ENCODE data around the gene MPIG6B.

Gene MPIG6B

DNA sequence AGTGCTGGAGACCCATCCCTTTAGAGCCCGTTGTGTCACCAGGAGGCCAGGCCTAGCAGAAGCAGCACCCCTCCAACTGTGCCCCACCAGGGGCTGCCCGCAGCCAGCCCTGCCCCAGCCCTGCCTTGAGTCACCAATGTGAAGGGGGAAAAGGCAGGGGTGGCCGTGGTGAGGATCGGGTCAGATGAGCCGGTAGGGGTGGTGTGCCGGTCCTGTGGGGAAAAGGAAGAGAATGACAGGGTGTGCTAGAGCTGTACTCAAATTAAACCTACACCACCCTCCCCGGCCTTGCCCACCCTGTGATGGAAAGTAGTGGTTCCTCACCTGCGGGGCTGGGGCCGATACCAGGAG is 42.4 kb downstream of the MPIG6B start:
- DNase-seq (ENCODE audit: low read depth in 4 of 4, low spot score in 1 of 4) = no peak

DNA sequence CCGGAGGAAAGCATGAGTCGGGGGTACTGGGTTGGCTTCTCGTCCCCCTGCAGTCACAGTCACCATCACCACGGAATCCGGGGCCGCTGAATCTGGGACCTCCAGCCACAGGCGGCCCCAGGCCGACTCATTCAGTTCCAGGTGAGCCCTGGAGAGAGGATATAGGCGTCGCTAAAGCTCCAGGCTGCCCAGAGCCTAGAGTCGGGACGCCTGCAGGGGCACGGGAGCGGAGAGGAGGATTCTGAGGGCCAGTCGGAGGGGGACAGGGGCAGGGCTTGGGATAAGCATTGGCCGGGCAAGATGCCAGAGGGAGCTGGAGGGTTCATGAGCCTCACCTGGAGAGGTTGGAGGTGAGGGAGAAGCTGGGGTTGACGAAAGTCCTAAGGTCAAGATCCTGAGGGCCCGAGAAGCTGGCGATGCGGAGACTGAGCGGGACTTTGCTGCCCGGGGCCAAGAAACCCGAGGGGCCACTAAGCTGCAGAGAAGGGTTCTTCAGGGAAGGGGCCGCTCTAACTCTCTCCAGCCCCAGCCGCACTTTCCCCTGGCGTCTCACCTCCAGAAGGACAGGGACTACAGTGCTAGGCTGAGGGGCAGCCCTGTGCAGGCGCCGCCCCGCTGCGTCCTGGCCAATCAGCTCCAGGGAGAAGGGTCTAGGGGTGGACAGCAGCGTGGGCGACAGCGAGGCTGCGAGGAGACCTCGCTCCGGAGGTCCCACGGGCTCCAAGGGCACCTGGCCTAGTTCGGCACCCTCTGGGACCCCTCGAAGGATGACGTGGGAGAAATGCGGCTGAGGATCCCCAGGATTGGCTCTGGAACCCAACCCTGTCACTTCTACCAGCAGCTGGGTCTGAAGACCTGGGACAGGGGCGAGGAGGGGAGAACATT is 43.0 kb downstream of the MPIG6B start:
- DNase-seq (ENCODE audit: low read depth in 4 of 4, low spot score in 1 of 4) = no peak

DNA sequence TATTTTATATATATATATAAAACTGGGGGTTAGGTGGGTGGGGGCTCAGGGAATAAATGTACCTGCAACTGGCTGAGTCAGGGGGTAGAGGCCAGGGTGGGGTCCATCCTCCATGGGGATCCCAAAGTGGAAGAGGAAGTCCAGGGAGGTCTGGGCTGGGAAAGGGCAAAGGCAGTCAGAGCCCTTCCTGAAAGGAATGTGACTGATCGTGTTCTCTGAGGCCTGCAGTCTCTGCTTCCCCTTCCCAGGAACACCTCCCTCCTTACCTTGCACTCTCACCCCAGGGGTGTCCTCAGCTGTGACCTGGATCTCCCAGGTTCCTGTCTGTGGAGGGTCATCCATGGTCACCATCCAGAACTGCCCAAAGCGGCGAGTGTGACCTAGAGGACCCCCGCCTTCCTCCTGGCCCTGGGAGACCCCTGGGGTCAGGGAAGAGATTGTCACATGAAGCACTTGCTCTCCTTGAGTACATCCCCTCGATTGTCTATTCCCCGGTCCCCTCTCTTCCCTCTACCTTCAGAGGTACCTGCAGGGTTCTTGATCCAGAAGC is 44.0 kb downstream of the MPIG6B start:
- no peak for DNase-seq (ENCODE audit: low read depth in 4 of 4, low spot score in 1 of 4)

DNA sequence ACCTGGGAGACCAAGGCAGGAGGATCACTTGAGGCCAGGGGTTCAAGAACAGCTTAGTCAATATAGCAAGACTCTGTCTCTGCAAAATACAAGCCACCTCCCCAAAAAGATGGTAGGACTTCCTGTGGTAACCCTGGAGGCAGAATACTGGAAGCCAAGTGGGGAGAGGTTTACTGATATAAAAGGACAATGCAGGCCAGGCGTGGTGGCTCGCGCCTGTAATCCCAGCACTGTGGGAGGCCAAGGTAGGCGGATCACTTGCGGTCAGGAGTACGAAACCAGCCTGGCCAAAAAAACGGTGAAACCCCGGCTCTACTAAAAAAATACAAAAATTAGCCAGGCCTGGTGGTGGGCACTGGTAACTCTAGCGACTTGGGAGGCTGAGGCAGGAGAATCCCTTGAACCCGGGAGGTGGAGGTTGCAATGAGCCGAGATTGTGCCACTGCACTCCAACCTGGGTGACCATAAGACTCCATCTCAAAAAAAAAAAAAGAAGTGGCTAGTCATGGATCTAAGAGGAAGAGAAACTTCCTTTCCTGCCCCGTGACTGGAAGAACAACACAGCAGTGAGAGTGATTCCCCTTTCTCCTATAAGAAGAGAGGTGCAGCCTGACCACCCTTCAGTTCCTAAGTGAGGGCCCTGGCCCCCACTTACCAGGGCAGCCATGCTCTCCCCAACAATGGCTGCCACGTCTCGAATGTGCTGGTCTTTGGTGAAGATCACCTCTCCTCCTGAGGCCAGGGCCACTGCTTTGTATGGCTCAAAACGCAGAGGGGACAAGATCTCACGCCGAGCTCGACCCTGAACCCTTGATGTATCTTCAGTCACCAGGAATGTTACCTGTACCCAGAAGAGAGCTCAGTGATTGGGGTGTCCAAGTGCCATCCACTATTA is 45.4 kb downstream of the MPIG6B start:
- DNase-seq (ENCODE audit: low read depth in 4 of 4, low spot score in 1 of 4) = no peak

DNA sequence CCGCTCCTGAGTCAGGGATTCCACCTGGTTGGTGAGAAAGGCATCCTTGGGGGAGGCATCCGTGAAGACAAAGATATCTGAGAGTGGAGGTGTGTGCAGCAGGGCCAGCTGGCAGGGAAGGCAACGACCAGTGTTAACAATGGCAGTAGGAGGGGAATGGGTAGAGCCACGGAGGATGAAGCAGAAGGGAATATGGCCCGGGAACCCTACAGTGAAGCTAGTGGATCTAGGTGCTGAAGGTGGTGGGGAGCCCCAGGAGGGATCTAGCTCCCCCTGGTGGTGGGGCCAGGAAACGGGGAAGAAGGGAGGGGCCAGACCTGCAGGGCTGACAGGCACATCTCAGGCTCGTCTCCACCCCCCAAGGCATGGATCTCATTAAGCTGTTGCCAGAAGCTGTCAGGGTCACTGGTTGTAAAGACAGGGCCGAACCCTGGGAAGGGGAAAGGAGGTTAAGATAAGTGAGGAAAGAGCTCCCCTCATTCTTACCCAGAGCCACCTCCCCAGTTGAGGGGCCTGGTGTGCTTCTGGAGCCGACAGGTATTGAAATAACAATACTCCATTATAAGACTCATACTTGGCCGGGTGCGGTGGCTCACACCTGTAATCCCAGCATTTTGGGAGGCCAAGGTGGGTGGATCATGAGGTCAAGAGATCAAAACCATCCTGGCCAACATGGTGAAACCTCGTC is 46.7 kb downstream of the MPIG6B start:
- DNase-seq (ENCODE audit: low read depth in 4 of 4, low spot score in 1 of 4) = peak; percentile 45 to 75 (median 62)

DNA sequence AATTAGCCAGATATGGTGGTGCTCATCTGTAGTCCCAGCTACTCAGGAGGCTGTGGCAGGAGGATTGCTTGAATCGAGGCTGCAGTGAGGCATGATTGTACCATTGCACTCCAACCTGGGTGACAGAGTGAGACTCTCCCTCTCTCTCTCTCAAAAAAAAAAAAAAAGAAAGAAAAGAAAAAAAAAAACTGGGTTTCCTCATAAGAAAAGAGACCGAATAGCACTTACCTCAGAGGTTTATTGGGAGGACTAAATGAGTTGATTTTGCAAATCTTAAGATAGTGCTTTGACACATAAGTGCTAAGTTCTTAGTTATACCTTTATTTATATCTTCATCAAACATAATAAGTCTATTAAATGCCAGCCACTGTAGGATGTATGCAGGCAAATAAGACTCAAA is 47.7 kb downstream of the MPIG6B start:
- no peak for DNase-seq (ENCODE audit: low read depth in 4 of 4, low spot score in 1 of 4)

DNA sequence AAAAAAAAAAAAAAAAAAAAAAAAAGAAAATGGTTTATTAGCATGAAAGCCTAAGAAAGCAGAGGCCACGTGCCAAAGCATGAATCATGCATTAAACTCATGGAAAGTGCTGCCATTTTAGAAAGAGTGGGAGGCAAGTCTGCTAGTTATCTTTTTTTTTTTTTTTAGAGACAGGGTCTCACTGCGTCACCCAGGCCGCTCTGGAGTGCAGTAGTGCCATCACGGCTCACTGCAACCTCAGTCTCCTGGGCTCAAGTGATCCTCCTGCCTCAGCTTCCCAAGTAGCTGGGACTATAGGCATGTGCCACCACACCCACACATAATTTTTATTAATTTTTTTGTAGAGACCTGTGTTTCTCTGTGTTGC is 48.8 kb downstream of the MPIG6B start:
- DNase-seq (ENCODE audit: low read depth in 4 of 4, low spot score in 1 of 4) = no peak

DNA sequence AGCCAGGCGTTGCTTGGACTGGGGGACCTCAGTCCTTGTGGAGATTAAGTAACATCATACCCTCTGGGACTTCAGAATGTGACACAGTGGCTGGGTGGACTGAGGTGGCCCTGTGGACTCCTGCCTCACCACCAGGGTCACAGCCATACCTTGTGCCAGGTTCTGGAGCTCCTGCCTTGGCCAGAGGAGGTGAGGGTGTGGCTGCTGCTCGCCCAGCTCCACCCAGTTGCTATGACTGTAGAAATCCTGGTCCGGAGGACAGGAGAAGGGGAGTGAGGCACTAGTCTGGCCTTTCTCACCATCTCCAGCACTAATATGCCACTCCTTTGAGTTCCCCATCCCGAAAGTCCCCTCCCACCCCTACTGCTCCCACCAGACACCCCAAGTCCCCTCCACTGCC is 52.0 kb downstream of the MPIG6B start:
- no peak for DNase-seq (ENCODE audit: low read depth in 4 of 4, low spot score in 1 of 4)

DNA sequence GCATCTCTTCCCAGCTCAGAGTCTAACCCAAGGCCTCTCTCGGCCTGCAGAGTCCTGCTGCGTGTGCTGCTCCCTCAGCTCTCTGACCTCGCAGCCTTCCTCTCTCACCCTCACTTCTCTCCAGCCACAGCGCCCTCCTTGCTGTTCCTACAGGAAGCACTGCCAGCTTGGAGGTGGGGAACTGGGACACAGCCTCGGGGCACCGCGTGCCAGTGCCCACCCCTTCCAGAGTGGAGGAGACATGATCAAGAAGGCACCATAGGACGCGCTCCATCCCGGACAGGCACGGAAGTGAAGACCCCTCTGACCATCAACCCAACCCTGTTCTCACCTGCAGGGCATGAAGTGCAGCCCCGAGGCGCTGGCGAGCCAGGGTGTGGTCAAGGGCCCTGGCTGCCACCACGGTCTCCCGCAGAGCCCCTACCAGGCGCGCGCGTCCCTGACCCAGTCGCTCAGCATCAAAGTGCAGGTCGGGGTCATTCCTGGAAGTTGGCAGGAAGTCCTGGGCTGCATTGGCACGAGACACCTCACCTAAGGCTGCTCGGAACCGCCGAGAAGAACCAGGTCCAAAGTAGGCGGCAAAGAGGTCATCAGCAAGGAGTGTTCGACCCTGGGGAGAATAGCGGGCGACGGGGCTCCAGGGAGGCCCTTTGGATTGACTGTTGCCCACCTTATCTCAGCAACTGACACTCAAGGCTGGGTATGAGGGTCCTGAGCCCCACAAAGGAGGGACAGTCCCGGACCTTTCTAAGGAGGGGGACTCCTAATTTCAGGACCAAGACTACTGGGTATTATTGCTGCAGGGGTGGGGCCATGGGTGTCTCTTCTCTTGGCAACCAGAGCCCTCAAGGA is 52.7 kb downstream of the MPIG6B start:
- no peak for DNase-seq (ENCODE audit: low read depth in 4 of 4, low spot score in 1 of 4)

Data from stimulated activated CD4-positive, alpha-beta T cell treated with anti-CD3 and anti-CD28 coated beads, Interleukin-1b, Interleukin-23, amount 100 ng/mL, for 24 hours (primary cell).